ENCODE results near the gene GGT5.

GGT5 gene

GRCh38 chr22:24232725-24233124, 12.2 kb downstream of the GGT5 start:
- no peaks in the 10 kb centered on the region for H3K4me1 ChIP-seq (ENCODE audit: control insufficient read depth, insufficient read depth, low read length, unreplicated experiment)
- peaks cover 17% of the 10 kb centered on the region for H3K79me2 ChIP-seq (ENCODE audit: control insufficient read depth, insufficient read depth, low read length, unreplicated experiment)
- H3K36me3 ChIP-seq (ENCODE audit: insufficient read depth, low read length), result no peaks in the 10 kb centered on the region; the same call in 1 of the 2 replicates
- no peak overlapping the region for H2AFZ ChIP-seq (ENCODE audit: low read length, unreplicated experiment)
- H3K27me3 ChIP-seq (ENCODE audit: insufficient read depth, low read length), result no peaks in the 10 kb centered on the region
- H3K27ac ChIP-seq (ENCODE audit: low read depth, low read length), result no peak overlapping the region
- H3K4me3 ChIP-seq (ENCODE audit: low read depth, low read length), result no peak overlapping the region

- H2AFZ ChIP-seq (ENCODE audit: low read length, unreplicated experiment), result no peak overlapping the region
- H3K4me1 ChIP-seq (ENCODE audit: control insufficient read depth, insufficient read depth, low read length, unreplicated experiment), result no peaks in the 10 kb centered on the region
- no peaks in the 10 kb centered on the region; the same call in 1 of the 2 replicates for H3K36me3 ChIP-seq (ENCODE audit: insufficient read depth, low read length)
- H3K27ac ChIP-seq (ENCODE audit: low read depth, low read length), result no peak overlapping the region
- H3K79me2 ChIP-seq (ENCODE audit: control insufficient read depth, insufficient read depth, low read length, unreplicated experiment), result peaks cover 13% of the 10 kb centered on the region
- H3K27me3 ChIP-seq (ENCODE audit: insufficient read depth, low read length), result no peaks in the 10 kb centered on the region
- no peak overlapping the region for H3K4me3 ChIP-seq (ENCODE audit: low read depth, low read length)
Measured at GRCh38 chr22:24232124-24232523, 12.8 kb downstream of the GGT5 start.

- H3K79me2 ChIP-seq (ENCODE audit: control insufficient read depth, insufficient read depth, low read length, unreplicated experiment), result peaks cover 12% of the 10 kb centered on the region
- no peak overlapping the region for H3K27ac ChIP-seq (ENCODE audit: low read depth, low read length)
- H2AFZ ChIP-seq (ENCODE audit: low read length, unreplicated experiment), result no peak overlapping the region
- peaks cover under 1% of the 10 kb centered on the region for H3K36me3 ChIP-seq (ENCODE audit: insufficient read depth, low read length)
- H3K4me3 ChIP-seq (ENCODE audit: low read depth, low read length), result no peak overlapping the region
- no peaks in the 10 kb centered on the region for H3K4me1 ChIP-seq (ENCODE audit: control insufficient read depth, insufficient read depth, low read length, unreplicated experiment)
- H3K27me3 ChIP-seq (ENCODE audit: insufficient read depth, low read length), result no peaks in the 10 kb centered on the region
Measured at GRCh38 chr22:24231706-24232105, 13.2 kb downstream of the GGT5 start.

GRCh38 chr22:24230911-24231656, 13.8 kb downstream of the GGT5 start:
- H3K79me2 ChIP-seq (ENCODE audit: control insufficient read depth, insufficient read depth, low read length, unreplicated experiment), result peaks cover 9% of the 10 kb centered on the region
- no peak overlapping the region for H3K4me3 ChIP-seq (ENCODE audit: low read depth, low read length)
- no peaks in the 10 kb centered on the region for H3K4me1 ChIP-seq (ENCODE audit: control insufficient read depth, insufficient read depth, low read length, unreplicated experiment)
- no peak overlapping the region for H3K27ac ChIP-seq (ENCODE audit: low read depth, low read length)
- peaks cover 5% of the 10 kb centered on the region for H3K36me3 ChIP-seq (ENCODE audit: insufficient read depth, low read length)
- no peak overlapping the region for H2AFZ ChIP-seq (ENCODE audit: low read length, unreplicated experiment)
- no peaks in the 10 kb centered on the region for H3K27me3 ChIP-seq (ENCODE audit: insufficient read depth, low read length)

- Histone ChIP-seq H3K79me2 (ENCODE audit: control insufficient read depth, insufficient read depth, low read length, unreplicated experiment) (no peaks in the 10 kb centered on the region), H3K27ac (ENCODE audit: low read depth, low read length) (no peak overlapping the region), H3K27me3 (ENCODE audit: insufficient read depth, low read length) (no peaks in the 10 kb centered on the region), H3K4me3 (ENCODE audit: low read depth, low read length) (no peak overlapping the region), H3K4me1 (ENCODE audit: control insufficient read depth, insufficient read depth, low read length, unreplicated experiment) (no peaks in the 10 kb centered on the region), H2AFZ (ENCODE audit: low read length, unreplicated experiment) (no peak overlapping the region), H3K36me3 (ENCODE audit: insufficient read depth, low read length) (peaks cover 12% of the 10 kb centered on the region)
Measured at GRCh38 chr22:24225951-24226350, 18.9 kb downstream of the GGT5 start.

- no peak overlapping the region for H3K27ac ChIP-seq (ENCODE audit: low read depth, low read length)
- H3K79me2 ChIP-seq (ENCODE audit: control insufficient read depth, insufficient read depth, low read length, unreplicated experiment), result no peaks in the 10 kb centered on the region
- no peak overlapping the region for H3K4me3 ChIP-seq (ENCODE audit: low read depth, low read length)
- peaks cover 12% of the 10 kb centered on the region for H3K36me3 ChIP-seq (ENCODE audit: insufficient read depth, low read length)
- no peak overlapping the region for H2AFZ ChIP-seq (ENCODE audit: low read length, unreplicated experiment)
- H3K4me1 ChIP-seq (ENCODE audit: control insufficient read depth, insufficient read depth, low read length, unreplicated experiment), result no peaks in the 10 kb centered on the region
- no peaks in the 10 kb centered on the region for H3K27me3 ChIP-seq (ENCODE audit: insufficient read depth, low read length)
Measured at GRCh38 chr22:24225044-24225601, 19.8 kb downstream of the GGT5 start.

- Histone ChIP-seq H3K27ac (ENCODE audit: low read depth, low read length) (no peak overlapping the region), H3K4me3 (ENCODE audit: low read depth, low read length) (no peak overlapping the region), H3K4me1 (ENCODE audit: control insufficient read depth, insufficient read depth, low read length, unreplicated experiment) (no peaks in the 10 kb centered on the region), H2AFZ (ENCODE audit: low read length, unreplicated experiment) (no peak overlapping the region), H3K79me2 (ENCODE audit: control insufficient read depth, insufficient read depth, low read length, unreplicated experiment) (no peaks in the 10 kb centered on the region), H3K27me3 (ENCODE audit: insufficient read depth, low read length) (no peaks in the 10 kb centered on the region), H3K36me3 (ENCODE audit: insufficient read depth, low read length) (peaks cover 12% of the 10 kb centered on the region)
Measured at GRCh38 chr22:24224468-24224867, 20.4 kb downstream of the GGT5 start.

GRCh38 chr22:24219750-24220149, 25.1 kb downstream of the GGT5 start:
- H3K36me3 ChIP-seq (ENCODE audit: insufficient read depth, low read length), result peaks cover 3% of the 10 kb centered on the region; the same call in 1 of the 2 replicates

GRCh38 chr22:24217384-24217783, 27.5 kb downstream of the GGT5 start:
- H3K79me2 ChIP-seq (ENCODE audit: control insufficient read depth, insufficient read depth, low read length, unreplicated experiment), result no peaks in the 10 kb centered on the region
- no peak overlapping the region for H3K4me3 ChIP-seq (ENCODE audit: low read depth, low read length)
- no peak overlapping the region for H2AFZ ChIP-seq (ENCODE audit: low read length, unreplicated experiment)
- no peaks in the 10 kb centered on the region for H3K36me3 ChIP-seq (ENCODE audit: insufficient read depth, low read length)
- no peaks in the 10 kb centered on the region for H3K4me1 ChIP-seq (ENCODE audit: control insufficient read depth, insufficient read depth, low read length, unreplicated experiment)
- H3K27me3 ChIP-seq (ENCODE audit: insufficient read depth, low read length), result no peaks in the 10 kb centered on the region
- no peak overlapping the region for H3K27ac ChIP-seq (ENCODE audit: low read depth, low read length)

More at GRCh38 chr22:24219750-24220149, 25.1 kb downstream of the GGT5 start:
- no peak overlapping the region for H3K27ac ChIP-seq (ENCODE audit: low read depth, low read length)
- H3K27me3 ChIP-seq (ENCODE audit: insufficient read depth, low read length), result no peaks in the 10 kb centered on the region
- H3K79me2 ChIP-seq (ENCODE audit: control insufficient read depth, insufficient read depth, low read length, unreplicated experiment), result no peaks in the 10 kb centered on the region
- no peak overlapping the region for H2AFZ ChIP-seq (ENCODE audit: low read length, unreplicated experiment)
- H3K4me1 ChIP-seq (ENCODE audit: control insufficient read depth, insufficient read depth, low read length, unreplicated experiment), result no peaks in the 10 kb centered on the region
- no peak overlapping the region for H3K4me3 ChIP-seq (ENCODE audit: low read depth, low read length)

- H3K4me1 ChIP-seq (ENCODE audit: control insufficient read depth, insufficient read depth, low read length, unreplicated experiment), result no peaks in the 10 kb centered on the region
- no peaks in the 10 kb centered on the region for H3K27me3 ChIP-seq (ENCODE audit: insufficient read depth, low read length)
- no peaks in the 10 kb centered on the region for H3K36me3 ChIP-seq (ENCODE audit: insufficient read depth, low read length)
- no peak overlapping the region for H2AFZ ChIP-seq (ENCODE audit: low read length, unreplicated experiment)
- H3K79me2 ChIP-seq (ENCODE audit: control insufficient read depth, insufficient read depth, low read length, unreplicated experiment), result no peaks in the 10 kb centered on the region
- H3K27ac ChIP-seq (ENCODE audit: low read depth, low read length), result no peak overlapping the region
- H3K4me3 ChIP-seq (ENCODE audit: low read depth, low read length), result no peak overlapping the region
Measured at GRCh38 chr22:24216541-24217209, 28.2 kb downstream of the GGT5 start.

Data from ACC112 (cell line).